Astrocyte (in vitro differentiated cells and primary cell): ENCODE results near the gene KDF1. TPM values are rescaled to one million over a fixed set of nuclear protein-coding genes. Genes with fewer than 3 reads are reported as not detected.

Experiments
- DNase-seq: peaks from one replicate; pipeline ENCODE4 v3.0.0-alpha.2; 2010; ENCODE audit warnings: low read depth
- FAIRE-seq: peaks from 2 replicates; lab custom pipeline; 2011; peaks lifted over from hg19 to GRCh38; lab: Jason Lieb, UNC
- H2AFZ ChIP-seq: 2 replicates; pipeline ENCODE4 v1.6.0; 2012; ENCODE audit warnings: low read depth, low read length, inconsistent platforms
- H3K27ac ChIP-seq: 2 replicates; pipeline ENCODE4 v1.5.1; 2011; ENCODE audit warnings: low read depth, low read length, inconsistent platforms
- H3K27me3 ChIP-seq: 2 replicates; pipeline ENCODE4 v1.6.0; 2011; ENCODE audit warnings: low read length, inconsistent platforms; ENCODE audit not compliant: insufficient read depth
- H3K36me3 ChIP-seq: 2 replicates; pipeline ENCODE4 v1.5.1; 2011; ENCODE audit warnings: low read length, inconsistent platforms; ENCODE audit not compliant: insufficient read depth
- H3K4me1 ChIP-seq: 2 replicates; pipeline ENCODE4 v1.5.1; 2011; ENCODE audit warnings: low read length, inconsistent platforms; ENCODE audit not compliant: insufficient read depth
- H3K4me2 ChIP-seq: 2 replicates; pipeline ENCODE4 v1.6.0; 2012; ENCODE audit warnings: low read length, inconsistent platforms
- H3K4me3 ChIP-seq: 2 replicates; pipeline ENCODE4 v1.5.1; 2011; ENCODE audit warnings: low read depth, mild to moderate bottlenecking, low read length, inconsistent platforms; ENCODE audit not compliant: insufficient read depth
- H3K79me2 ChIP-seq: 2 replicates; pipeline ENCODE4 v1.6.0; 2012; ENCODE audit warnings: mild to moderate bottlenecking, low read length, inconsistent platforms; ENCODE audit not compliant: insufficient read depth
- H3K9ac ChIP-seq: 2 replicates; pipeline ENCODE4 v1.6.0; 2012; ENCODE audit warnings: mild to moderate bottlenecking, low read length, inconsistent platforms
- H3K9me3 ChIP-seq: 2 replicates; pipeline ENCODE4 v1.5.1; 2012; ENCODE audit warnings: low read depth, mild to moderate bottlenecking, low read length, inconsistent platforms; ENCODE audit not compliant: insufficient read depth
- H4K20me1 ChIP-seq: 2 replicates; pipeline ENCODE4 v1.6.0; 2012; ENCODE audit warnings: low read length, inconsistent platforms; ENCODE audit not compliant: insufficient read depth
- H3K27ac Mint-ChIP-seq: one replicate; pipeline ENCODE4 v1.8.0; 2021; ENCODE audit warnings: mild to moderate bottlenecking, mixed read lengths; ENCODE audit not compliant: unreplicated experiment
- H3K27me3 Mint-ChIP-seq: one replicate; pipeline ENCODE4 v1.8.0; 2021; ENCODE audit warnings: low read depth, mixed read lengths; ENCODE audit not compliant: unreplicated experiment
- H3K36me3 Mint-ChIP-seq: one replicate; pipeline ENCODE4 v1.8.0; 2021; ENCODE audit warnings: low read depth, mixed read lengths; ENCODE audit not compliant: unreplicated experiment
- H3K4me1 Mint-ChIP-seq: one replicate; pipeline ENCODE4 v1.8.0; 2021; ENCODE audit warnings: low read depth, mixed read lengths; ENCODE audit not compliant: unreplicated experiment
- H3K4me3 Mint-ChIP-seq: one replicate; pipeline ENCODE4 v1.8.0; 2021; ENCODE audit warnings: mild to moderate bottlenecking, moderate library complexity, mixed read lengths; ENCODE audit not compliant: unreplicated experiment
- H3K9me3 Mint-ChIP-seq: one replicate; pipeline ENCODE4 v1.8.0; 2021; ENCODE audit warnings: mild to moderate bottlenecking, mixed read lengths; ENCODE audit not compliant: unreplicated experiment
- EZH2 ChIP-seq: IDR thresholded peaks from 2 replicates; pipeline ENCODE4 v1.6.1; 2012; ENCODE audit warnings: mild to moderate bottlenecking, low read length, inconsistent platforms; ENCODE audit not compliant: insufficient read depth
- total RNA-seq: library from RNA; stranded (reverse); gene quantifications from 2 replicates; pipeline ENCODE4 v1.2.1, GENCODE V29; 2021
- TF ChIP-seq, protein P1 (sequence below): IDR thresholded peaks from 2 replicates; pipeline ENCODE4 v1.5.1; 2011; ENCODE audit warnings: low read depth, mild to moderate bottlenecking, inconsistent platforms, low read length, moderate library complexity; ENCODE audit not compliant: insufficient read depth

Gene KDF1
- total RNA-seq, 1 donor from 2014 or later, result 0.54 TPM

DNA sequence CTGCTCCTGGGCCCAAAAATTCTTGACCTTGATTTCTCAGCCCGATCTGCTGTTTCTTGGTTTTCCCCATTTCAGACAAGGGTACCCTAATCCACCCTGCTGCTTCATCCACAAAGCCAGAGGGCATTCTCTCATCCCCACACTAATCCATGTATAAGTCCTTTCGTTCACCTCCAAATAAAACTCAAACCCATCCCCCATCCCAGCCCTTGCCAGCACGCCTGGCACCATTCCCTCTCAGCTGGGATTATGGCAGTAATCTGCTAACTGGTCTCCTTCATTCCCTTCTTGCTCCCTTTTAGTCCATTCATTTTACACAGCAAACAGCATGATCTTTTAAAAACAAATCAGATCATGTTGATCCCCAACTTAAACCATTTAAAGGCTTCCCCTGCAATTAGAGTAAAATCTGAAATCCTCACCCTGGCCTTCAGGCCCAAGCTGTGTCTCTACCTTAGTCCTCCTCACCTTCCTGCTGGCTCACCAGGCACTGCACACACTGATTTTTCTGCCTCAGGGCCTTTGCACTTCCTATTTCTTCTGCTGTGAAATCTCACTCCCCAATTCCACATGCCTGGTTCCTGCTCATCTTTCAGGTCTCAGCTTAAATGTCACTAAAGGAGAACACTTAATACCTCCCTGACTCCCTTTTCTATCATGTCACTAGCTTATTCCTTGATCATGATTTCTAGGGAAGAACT is 21.0 kb upstream of the KDF1 start:
- FAIRE-seq (no peak), DNase-seq (no peak)
- no peak for TF ChIP-seq EZH2
- Histone ChIP-seq H3K9ac (no peak overlapping the region), H3K4me1 (no peaks in the 10 kb centered on the region), H3K27me3 (peaks cover 4% of the 10 kb centered on the region), H3K79me2 (no peaks in the 10 kb centered on the region), H2AFZ (no peak overlapping the region), H3K4me3 (no peak overlapping the region), H3K9me3 (no peaks in the 10 kb centered on the region), H3K4me2 (no peak overlapping the region), H3K36me3 (no peaks in the 10 kb centered on the region), H4K20me1 (no peaks in the 10 kb centered on the region), H3K27ac (no peak overlapping the region)
- no peaks in the 10 kb centered on the region for H3K36me3 Mint-ChIP-seq
- H3K27ac Mint-ChIP-seq, result no peak overlapping the region
- no peaks in the 10 kb centered on the region for H3K4me1 Mint-ChIP-seq
- no peak overlapping the region for H3K4me3 Mint-ChIP-seq
- peaks cover 28% of the 10 kb centered on the region for H3K27me3 Mint-ChIP-seq
- H3K9me3 Mint-ChIP-seq, result no peaks in the 10 kb centered on the region

DNA sequence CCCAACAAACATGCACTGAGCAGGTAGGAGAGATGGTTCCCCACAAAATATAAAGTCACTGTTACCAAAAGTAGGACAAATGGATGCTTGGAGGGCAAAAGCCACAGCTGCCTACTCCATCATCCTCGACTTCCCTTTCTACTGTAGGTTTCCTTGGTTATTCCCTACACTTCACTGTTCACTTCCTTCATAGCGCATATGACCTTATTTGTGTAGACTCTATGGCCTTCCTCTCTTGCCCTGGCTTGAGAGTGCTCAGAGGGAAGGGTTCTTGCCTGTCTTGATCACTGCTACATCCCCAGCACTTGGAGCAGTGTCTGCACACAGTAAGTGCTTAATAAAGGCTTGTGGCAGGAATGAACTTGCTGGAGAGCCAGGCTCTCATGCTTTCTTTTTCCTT is 18.6 kb upstream of the KDF1 start:
- Histone ChIP-seq H2AFZ (no peak overlapping the region), H3K9ac (no peak overlapping the region), H3K27me3 (no peaks in the 10 kb centered on the region), H3K9me3 (no peaks in the 10 kb centered on the region), H4K20me1 (no peaks in the 10 kb centered on the region), H3K36me3 (no peaks in the 10 kb centered on the region), H3K4me2 (no peak overlapping the region), H3K79me2 (no peaks in the 10 kb centered on the region), H3K4me3 (no peak overlapping the region), H3K27ac (no peak overlapping the region), H3K4me1 (no peaks in the 10 kb centered on the region)
- no peak for TF ChIP-seq EZH2
- TF ChIP-seq, protein P1, sequence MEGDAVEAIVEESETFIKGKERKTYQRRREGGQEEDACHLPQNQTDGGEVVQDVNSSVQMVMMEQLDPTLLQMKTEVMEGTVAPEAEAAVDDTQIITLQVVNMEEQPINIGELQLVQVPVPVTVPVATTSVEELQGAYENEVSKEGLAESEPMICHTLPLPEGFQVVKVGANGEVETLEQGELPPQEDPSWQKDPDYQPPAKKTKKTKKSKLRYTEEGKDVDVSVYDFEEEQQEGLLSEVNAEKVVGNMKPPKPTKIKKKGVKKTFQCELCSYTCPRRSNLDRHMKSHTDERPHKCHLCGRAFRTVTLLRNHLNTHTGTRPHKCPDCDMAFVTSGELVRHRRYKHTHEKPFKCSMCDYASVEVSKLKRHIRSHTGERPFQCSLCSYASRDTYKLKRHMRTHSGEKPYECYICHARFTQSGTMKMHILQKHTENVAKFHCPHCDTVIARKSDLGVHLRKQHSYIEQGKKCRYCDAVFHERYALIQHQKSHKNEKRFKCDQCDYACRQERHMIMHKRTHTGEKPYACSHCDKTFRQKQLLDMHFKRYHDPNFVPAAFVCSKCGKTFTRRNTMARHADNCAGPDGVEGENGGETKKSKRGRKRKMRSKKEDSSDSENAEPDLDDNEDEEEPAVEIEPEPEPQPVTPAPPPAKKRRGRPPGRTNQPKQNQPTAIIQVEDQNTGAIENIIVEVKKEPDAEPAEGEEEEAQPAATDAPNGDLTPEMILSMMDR, result no peak
- H3K27me3 Mint-ChIP-seq, result peaks cover 21% of the 10 kb centered on the region
- no peaks in the 10 kb centered on the region for H3K9me3 Mint-ChIP-seq
- FAIRE-seq (no peak), DNase-seq (no peak)
- H3K4me3 Mint-ChIP-seq, result no peak overlapping the region
- H3K27ac Mint-ChIP-seq, result no peak overlapping the region
- no peaks in the 10 kb centered on the region for H3K36me3 Mint-ChIP-seq
- no peaks in the 10 kb centered on the region for H3K4me1 Mint-ChIP-seq

DNA sequence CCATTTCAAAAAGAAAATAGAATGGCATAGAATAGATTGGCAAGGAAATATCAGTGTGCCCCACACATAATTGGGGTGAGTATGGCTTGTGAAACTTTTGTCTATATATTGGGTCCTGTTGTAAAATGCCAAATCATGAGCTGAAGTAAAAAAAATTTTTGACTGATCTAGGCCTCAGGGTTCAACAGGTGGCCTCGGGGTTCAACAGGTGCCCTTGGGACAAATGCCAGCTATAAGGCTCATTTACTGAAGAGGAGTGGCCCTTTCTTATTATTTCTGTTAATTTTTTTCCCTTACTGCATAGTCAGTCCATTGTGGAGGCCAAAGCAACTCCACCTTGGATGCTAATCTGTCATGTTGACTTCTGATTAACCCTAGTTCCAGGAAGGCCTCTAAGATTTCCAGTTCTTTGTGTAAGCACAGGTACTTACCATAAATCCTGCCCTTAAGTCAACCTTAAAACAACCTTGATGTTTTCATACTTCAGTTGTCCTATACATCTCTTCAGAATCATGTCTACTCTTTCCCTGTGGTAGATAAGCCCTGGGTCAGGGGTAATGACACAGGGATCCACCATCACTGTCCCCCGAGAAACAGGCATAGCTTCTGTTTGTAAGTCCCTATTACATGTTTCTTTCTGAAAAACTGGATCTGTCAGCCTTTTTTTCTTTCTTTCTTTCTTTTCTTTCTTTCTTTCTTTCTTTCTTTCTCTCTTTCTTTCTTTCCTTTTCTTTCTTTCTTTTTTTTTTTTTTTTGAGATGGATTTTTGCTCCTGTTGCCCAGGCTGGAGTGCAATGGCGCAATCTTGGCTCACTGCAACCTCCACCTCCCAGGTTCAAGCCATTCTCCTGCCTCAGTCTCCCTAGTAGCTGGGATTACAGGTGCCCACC is 16.6 kb upstream of the KDF1 start:
- no peaks in the 10 kb centered on the region for H3K79me2 ChIP-seq
- no peaks in the 10 kb centered on the region for H3K36me3 ChIP-seq
- no peak overlapping the region for H3K4me3 Mint-ChIP-seq
- H3K4me2 ChIP-seq, result no peak overlapping the region
- H4K20me1 ChIP-seq, result no peaks in the 10 kb centered on the region
- no peak overlapping the region for H2AFZ ChIP-seq
- no peak overlapping the region for H3K27ac Mint-ChIP-seq
- peak; percentile 23 for FAIRE-seq
- TF ChIP-seq EZH2, result no peak
- no peaks in the 10 kb centered on the region for H3K9me3 ChIP-seq
- no peak overlapping the region for H3K4me3 ChIP-seq
- H3K4me1 ChIP-seq, result peaks cover 6% of the 10 kb centered on the region
- no peak overlapping the region for H3K9ac ChIP-seq
- no peak for DNase-seq
- H3K9me3 Mint-ChIP-seq, result no peaks in the 10 kb centered on the region
- no peaks in the 10 kb centered on the region for H3K36me3 Mint-ChIP-seq
- peaks cover 20% of the 10 kb centered on the region for H3K27me3 Mint-ChIP-seq
- no peak overlapping the region for H3K27ac ChIP-seq
- no peaks in the 10 kb centered on the region for H3K27me3 ChIP-seq
- H3K4me1 Mint-ChIP-seq, result peaks cover 8% of the 10 kb centered on the region
